NB4 (cell line): ENCODE measurements around the gene KIAA1217.
A peak's percentile ranks its signal among the peaks of the same experiment; 100 is the strongest.

ENCODE experiments used
- DNase-seq: peaks from one replicate; pipeline ENCODE4 v3.0.0; 2010; ENCODE audit warnings: low read depth
- H3K4me3 ChIP-seq: one replicate; pipeline ENCODE4 v1.5.1; 2011; ENCODE audit warnings: mild to moderate bottlenecking, low read depth, low read length, moderate library complexity
- CTCF ChIP-seq: IDR thresholded peaks from one replicate; pipeline ENCODE4 v1.5.1; 2012; ENCODE audit warnings: low read depth, low read length
- MAX ChIP-seq: IDR thresholded peaks from 2 replicates; pipeline ENCODE4 v1.6.1; 2011; ENCODE audit warnings: low read depth, low read length
- MYC ChIP-seq: IDR thresholded peaks from 2 replicates; pipeline ENCODE4 v1.6.1; 2011; ENCODE audit warnings: low read depth, low read length
- POLR2A ChIP-seq: IDR thresholded peaks from 2 replicates; pipeline ENCODE4 v1.6.1; 2011; ENCODE audit warnings: mild to moderate bottlenecking; ENCODE audit not compliant: insufficient read length; ENCODE audit errors: extremely low read depth

KIAA1217 gene

GRCh38 chr10:24569828-24570657 lies 361.1 kb downstream of the KIAA1217 start:
- no peak for DNase-seq
- no peak overlapping the region for H3K4me3 ChIP-seq
- TF ChIP-seq MAX, result no peak
- no peak for TF ChIP-seq MYC
- TF ChIP-seq CTCF, result no peak
- TF ChIP-seq POLR2A, result no peak

- TF ChIP-seq MAX, result no peak
- no peak for TF ChIP-seq MYC
- no peak for TF ChIP-seq CTCF
- no peak for TF ChIP-seq POLR2A
- DNase-seq, result no peak
- H3K4me3 ChIP-seq, result no peak overlapping the region
These were observed 361.9 kb downstream of the KIAA1217 start for GRCh38 chr10:24570658-24571426.

GRCh38 chr10:24571870-24572450 lies 363.0 kb downstream of the KIAA1217 start:
- DNase-seq, result peak; percentile 4
- no peak overlapping the region for H3K4me3 ChIP-seq
- TF ChIP-seq MYC (no peak), MAX (no peak), POLR2A (no peak), CTCF (no peak)

GRCh38 chr10:24574161-24574560 lies 365.2 kb downstream of the KIAA1217 start:
- DNase-seq, result no peak
- H3K4me3 ChIP-seq, result no peak overlapping the region
- TF ChIP-seq MAX (no peak), CTCF (no peak), POLR2A (no peak), MYC (no peak)

- TF ChIP-seq MYC (no peak), CTCF (no peak), POLR2A (no peak), MAX (no peak)
- no peak overlapping the region for H3K4me3 ChIP-seq
- no peak for DNase-seq
These were observed 365.7 kb downstream of the KIAA1217 start for GRCh38 chr10:24574578-24575155.
